Suprapubic skin (tissue), 4 donors: ENCODE data around the gene DDA1. TPM values are rescaled to one million over a fixed set of nuclear protein-coding genes. Genes with fewer than 3 reads are reported as not detected.

Experiments used
- DNase-seq, 2 donors: peaks; one replicate each; pipeline ENCODE4 v3.0.0-alpha.2; 2019; ENCODE audit warnings: low spot score in 2 of 2
- H3K27ac ChIP-seq: fragments of 200-600 bp; sonication (generic); one replicate; pipeline ENCODE4 v1.5.1; 2019
- H3K27me3 ChIP-seq: fragments of 200-600 bp; sonication (generic); one replicate; pipeline ENCODE4 v1.5.1; 2019
- H3K36me3 ChIP-seq: fragments of 200-600 bp; sonication (generic); one replicate; pipeline ENCODE4 v1.5.1; 2019
- H3K4me1 ChIP-seq: fragments of 200-600 bp; sonication (generic); one replicate; pipeline ENCODE4 v1.5.1; 2019
- H3K4me3 ChIP-seq: fragments of 200-600 bp; sonication (generic); one replicate; pipeline ENCODE4 v1.5.1; 2019; ENCODE audit warnings: mild to moderate bottlenecking
- H3K9me3 ChIP-seq: fragments of 200-600 bp; sonication (generic); one replicate; pipeline ENCODE4 v1.5.1; 2019
- EP300 ChIP-seq: sonication (generic); formaldehyde crosslinking; IDR thresholded peaks from one replicate; pipeline ENCODE4 v1.6.1; 2017; ENCODE audit warnings: antibody characterized with exemption
- POLR2A ChIP-seq, 2 donors: fragments of 450-650 bp; IDR thresholded peaks; one replicate each; pipeline ENCODE4 v1.6.1; 2017; ENCODE audit warnings: antibody characterized with exemption in 2 of 2, mild to moderate bottlenecking in 2 of 2, moderate library complexity in 2 of 2
- POLR2AphosphoS5 ChIP-seq, 3 donors: sonication (generic); formaldehyde crosslinking; IDR thresholded peaks; one replicate each; pipeline ENCODE4 v1.6.1; 2017; ENCODE audit warnings: antibody characterized with exemption in 3 of 3
- WGBS: methylation state at CpG from one replicate; pipeline ENCODE4 v1.1.5; 2018; 5-methylcytosine and 5-hydroxymethylcytosine counted together
- total RNA-seq, 4 donors: library from RNA; depleted of rRNA; stranded (reverse); fragments of >200 nt; gene quantifications; one replicate each; pipeline ENCODE4 v1.1.0, GENCODE V29; 2016
- TF ChIP-seq, protein P1 (sequence below), 2 donors: fragments of 200-600 bp in 1 of 2; fragments of 450-650 bp in 1 of 2; sonication (generic) in 1 of 2; IDR thresholded peaks; one replicate each; pipeline ENCODE4 v1.5.1; 2016 to 2019; ENCODE audit warnings: antibody characterized with exemption in 2 of 2, mild to moderate bottlenecking in 1 of 2, moderate library complexity in 1 of 2

DDA1 gene
- total RNA-seq, 4 donors from 2014 or later: 17.9 to 35.2 (median 22.8) TPM

DNA sequence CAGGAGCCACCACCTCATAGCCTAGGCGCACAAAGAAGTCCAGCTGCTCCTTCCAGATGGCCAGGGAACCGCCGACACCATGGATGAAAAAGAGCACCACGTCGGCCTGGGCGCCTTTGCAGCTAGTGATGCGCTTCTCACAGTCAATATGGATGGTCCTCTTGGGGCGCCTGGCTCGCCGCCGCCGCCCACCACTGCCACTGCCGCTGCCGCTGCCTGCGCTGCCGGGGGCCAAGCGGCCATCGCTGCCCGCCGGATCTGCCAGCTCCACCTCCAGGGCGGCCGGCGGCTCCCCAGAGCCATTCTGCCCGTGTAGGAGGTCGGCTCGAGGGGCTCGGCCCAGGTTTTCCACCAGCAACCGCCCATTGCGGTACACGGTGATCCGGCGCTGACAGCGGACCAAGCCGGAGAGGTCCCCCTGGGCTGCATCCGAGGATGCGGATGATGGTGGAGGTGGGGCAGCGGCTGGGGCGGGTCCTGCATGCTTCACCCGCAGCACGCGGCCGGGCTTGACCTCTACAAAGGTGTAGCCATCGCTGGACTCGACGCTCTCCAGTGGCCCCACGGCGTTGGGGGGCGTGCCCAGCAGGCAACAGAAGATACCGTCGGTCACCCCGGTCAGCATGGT, 8.3 kb upstream of the DDA1 start:
- H3K9me3 ChIP-seq: no peaks in the 10 kb centered on the region
- no peak overlapping the region for H3K4me3 ChIP-seq
- peaks cover 6% of the 10 kb centered on the region for H3K36me3 ChIP-seq
- TF ChIP-seq EP300: no peak
- TF ChIP-seq POLR2A (IDR thresholded peaks at IDR 0.05): no peak
- TF ChIP-seq POLR2AphosphoS5 (IDR thresholded peaks at IDR 0.05): no peak
- TF ChIP-seq, protein P1, sequence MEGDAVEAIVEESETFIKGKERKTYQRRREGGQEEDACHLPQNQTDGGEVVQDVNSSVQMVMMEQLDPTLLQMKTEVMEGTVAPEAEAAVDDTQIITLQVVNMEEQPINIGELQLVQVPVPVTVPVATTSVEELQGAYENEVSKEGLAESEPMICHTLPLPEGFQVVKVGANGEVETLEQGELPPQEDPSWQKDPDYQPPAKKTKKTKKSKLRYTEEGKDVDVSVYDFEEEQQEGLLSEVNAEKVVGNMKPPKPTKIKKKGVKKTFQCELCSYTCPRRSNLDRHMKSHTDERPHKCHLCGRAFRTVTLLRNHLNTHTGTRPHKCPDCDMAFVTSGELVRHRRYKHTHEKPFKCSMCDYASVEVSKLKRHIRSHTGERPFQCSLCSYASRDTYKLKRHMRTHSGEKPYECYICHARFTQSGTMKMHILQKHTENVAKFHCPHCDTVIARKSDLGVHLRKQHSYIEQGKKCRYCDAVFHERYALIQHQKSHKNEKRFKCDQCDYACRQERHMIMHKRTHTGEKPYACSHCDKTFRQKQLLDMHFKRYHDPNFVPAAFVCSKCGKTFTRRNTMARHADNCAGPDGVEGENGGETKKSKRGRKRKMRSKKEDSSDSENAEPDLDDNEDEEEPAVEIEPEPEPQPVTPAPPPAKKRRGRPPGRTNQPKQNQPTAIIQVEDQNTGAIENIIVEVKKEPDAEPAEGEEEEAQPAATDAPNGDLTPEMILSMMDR (IDR thresholded peaks at IDR 0.05): no peak
- H3K4me1 ChIP-seq: peaks cover 38% of the 10 kb centered on the region
- WGBS: 95% methylated on average over 4 of the region's 51 CpGs
- no peak for DNase-seq
- H3K27ac ChIP-seq: no peak overlapping the region
- no peaks in the 10 kb centered on the region for H3K27me3 ChIP-seq

DNA sequence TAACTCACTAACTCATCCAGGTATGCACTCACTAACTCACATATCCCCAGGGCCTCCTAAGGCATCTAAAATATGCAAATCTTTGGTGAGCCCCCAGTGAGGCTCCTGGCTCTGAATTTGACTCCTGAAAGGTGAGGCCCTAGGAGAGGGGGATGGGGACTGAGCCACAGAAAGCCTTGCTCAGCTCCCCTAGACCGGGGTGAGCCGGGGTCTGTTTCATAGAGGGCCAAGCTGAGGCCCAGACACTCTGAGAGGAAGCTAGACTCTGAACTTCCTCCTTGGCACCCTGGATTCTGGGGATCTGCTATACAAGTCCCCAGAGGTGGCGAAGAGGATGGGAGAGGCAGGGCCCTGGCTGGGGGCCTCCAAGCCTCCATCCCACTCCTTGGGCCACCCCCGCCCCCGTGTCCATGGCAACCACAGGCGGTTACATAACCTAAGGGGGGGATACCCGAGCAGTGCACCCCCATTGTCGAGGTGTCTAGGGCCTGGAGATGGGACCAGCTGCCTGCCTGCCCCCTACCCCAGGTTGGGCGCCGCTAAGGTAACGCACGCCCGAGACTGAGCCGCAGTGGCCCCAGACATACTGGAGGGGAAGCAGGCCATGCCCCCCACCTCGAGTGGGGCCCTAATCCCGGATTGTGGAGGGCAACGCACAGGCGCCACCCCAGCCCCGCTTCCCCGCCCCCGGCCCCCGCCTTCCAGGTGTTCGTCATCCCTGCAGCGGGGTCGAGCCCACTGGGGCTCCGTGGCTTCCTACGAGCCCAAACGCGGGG, 6.8 kb upstream of the DDA1 start:
- Histone ChIP-seq H3K4me3 (peak overlapping the region; percentile 78), H3K27ac (peak overlapping the region; percentile 47), H3K36me3 (peaks cover 6% of the 10 kb centered on the region), H3K9me3 (no peaks in the 10 kb centered on the region), H3K27me3 (no peaks in the 10 kb centered on the region), H3K4me1 (peaks cover 50% of the 10 kb centered on the region)
- WGBS: 60% methylated on average over 1 of the region's 29 CpGs
- TF ChIP-seq POLR2AphosphoS5 (IDR thresholded peaks at IDR 0.05): no peak
- TF ChIP-seq EP300: no peak
- peak in 1 of 2 donors; percentile 70 for DNase-seq

DNA sequence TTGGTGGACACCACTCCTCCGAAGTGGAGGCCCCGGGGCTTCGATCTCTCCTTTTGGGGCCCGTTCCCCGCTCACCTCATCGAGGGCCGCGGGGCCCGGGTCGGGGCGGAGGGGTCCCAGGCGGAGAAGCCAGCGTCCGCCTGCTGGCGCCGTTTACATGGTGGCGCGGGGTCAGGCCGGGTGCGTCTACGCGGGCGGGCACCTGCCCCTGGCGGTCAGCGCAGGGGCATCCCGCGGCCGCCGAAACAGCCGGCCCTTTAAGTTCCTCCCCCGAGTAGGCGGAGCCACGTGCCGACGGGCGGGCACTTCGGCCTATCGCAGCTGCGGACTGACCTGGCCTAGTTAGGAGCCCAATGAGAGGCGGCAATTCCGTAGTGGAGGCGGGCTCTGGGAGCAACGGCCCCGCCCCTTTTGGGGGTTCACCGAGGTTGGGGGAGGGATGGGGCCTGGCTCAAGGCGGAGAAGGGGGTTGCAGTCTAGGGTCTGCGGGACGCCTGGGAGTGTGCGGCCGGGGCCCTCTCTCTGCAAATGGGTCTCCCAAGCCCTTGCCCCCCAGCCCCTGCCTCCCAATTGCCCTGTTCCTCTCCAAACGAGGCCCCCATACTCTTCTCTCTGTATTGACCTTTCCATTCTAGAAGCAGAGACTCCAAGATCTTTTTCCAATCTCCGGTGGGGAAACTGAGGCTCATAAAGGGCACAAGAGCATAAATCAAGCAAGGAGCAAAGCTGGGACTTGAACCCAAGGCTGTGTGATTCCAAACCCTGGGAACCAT, 6.0 kb upstream of the DDA1 start, which contains the start of gene ABHD8:
Gene ABHD8 (minus strand): TSS at position 259 of the 773 bp plus-strand sequence. CDS start 1,809 bp downstream, outside the sequence.
- 6% methylated on average over 10 of the region's 52 CpGs for WGBS

DNA sequence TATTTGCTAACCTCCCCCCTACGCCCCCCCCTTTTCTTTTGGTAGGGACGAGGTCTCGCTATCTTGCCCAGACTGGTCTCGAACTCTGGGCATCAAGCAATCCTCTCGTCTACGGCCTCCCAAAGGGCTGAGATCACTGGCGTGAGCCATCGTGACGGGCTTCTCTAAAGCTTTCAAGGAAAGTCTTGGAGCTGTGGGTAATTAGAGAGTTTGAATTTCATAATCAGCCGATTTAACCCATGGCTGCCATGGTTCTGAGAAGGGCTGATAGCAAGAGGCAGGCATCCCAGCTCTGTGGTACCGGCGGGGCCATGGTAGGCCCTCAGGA, 5.5 kb upstream of the DDA1 start:
- Histone ChIP-seq H3K9me3 (no peaks in the 10 kb centered on the region), H3K27ac (no peak overlapping the region), H3K4me1 (peaks cover 54% of the 10 kb centered on the region), H3K27me3 (no peaks in the 10 kb centered on the region), H3K4me3 (peak overlapping the region; percentile 78), H3K36me3 (no peaks in the 10 kb centered on the region)
- no peak for TF ChIP-seq POLR2AphosphoS5 (IDR thresholded peaks at IDR 0.05)
- TF ChIP-seq, protein P1 (IDR thresholded peaks at IDR 0.05): no peak
- no peak for TF ChIP-seq POLR2A (IDR thresholded peaks at IDR 0.05)
- no peak for TF ChIP-seq EP300
- no peak for DNase-seq
- WGBS: 48% methylated on average over 10 of the region's 12 CpGs

More for the DNA sequence above, 6.0 kb upstream of the DDA1 start, which contains the start of gene ABHD8:
- Histone ChIP-seq H3K9me3 (no peaks in the 10 kb centered on the region), H3K4me3 (peak within 1 kb of the TSS; percentile 78), H3K4me1 (peaks cover 50% of the 10 kb centered on the region), H3K36me3 (peaks cover under 1% of the 10 kb centered on the region), H3K27ac (peak within 1 kb of the TSS; percentile 47), H3K27me3 (no peaks in the 10 kb centered on the region)
- peak; percentile 97 to 98 for DNase-seq
- TF ChIP-seq, protein P1 (IDR thresholded peaks at IDR 0.05): peak; percentile 40 to 72
- TF ChIP-seq POLR2A (IDR thresholded peaks at IDR 0.05): no peak
- no peak for TF ChIP-seq EP300
- no peak for TF ChIP-seq POLR2AphosphoS5 (IDR thresholded peaks at IDR 0.05)

DNA sequence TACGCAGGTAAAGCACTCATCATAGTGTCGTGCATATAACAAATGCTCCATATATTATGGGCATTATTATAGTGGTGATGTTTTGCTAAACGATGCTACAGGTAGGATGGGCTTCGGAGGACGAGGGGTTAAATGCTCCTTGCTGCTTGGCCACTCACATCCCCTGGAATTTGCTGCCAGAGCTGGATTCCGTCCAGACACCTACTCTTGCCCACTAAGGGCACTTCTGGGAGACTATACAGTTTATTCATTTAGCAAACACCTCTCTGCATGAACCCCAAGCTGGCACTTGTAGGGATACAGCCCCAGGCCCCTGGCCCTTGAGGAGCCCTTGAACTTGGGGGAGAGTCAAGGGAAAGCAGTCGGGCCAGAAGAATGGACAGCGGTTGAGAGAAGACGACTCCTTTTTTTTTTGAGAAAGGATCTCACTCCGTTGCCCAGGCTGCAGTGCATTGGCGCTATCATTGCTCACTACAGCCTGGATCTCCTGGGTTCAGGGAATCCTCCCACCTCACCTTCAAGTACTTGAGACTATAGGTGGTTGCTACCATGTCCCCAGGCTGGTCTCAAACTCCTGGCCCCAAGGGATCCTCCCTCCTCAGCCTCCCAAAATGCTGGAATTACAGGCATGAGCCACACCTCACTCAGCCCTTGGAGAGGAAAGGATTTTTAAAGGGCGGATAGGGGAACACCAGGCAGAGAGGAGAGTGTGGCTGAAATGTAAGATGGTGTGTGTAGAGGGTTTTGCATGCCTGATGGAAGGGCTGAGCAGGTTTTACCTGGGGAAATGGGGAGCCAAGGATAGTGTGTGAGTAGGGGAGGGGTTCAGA, 4.8 kb upstream of the DDA1 start:
- 47% methylated on average over 9 of the region's 12 CpGs for WGBS
- Histone ChIP-seq H3K27ac (peak overlapping the region; percentile 11), H3K36me3 (no peaks in the 10 kb centered on the region), H3K4me3 (no peak overlapping the region), H3K27me3 (no peaks in the 10 kb centered on the region), H3K9me3 (no peaks in the 10 kb centered on the region), H3K4me1 (peaks cover 56% of the 10 kb centered on the region)
- TF ChIP-seq EP300 (no peak), POLR2AphosphoS5 (IDR thresholded peaks at IDR 0.05) (no peak), POLR2A (IDR thresholded peaks at IDR 0.05) (no peak)
- TF ChIP-seq, protein P1 (IDR thresholded peaks at IDR 0.05): no peak
- no peak for DNase-seq
